HepG2 (cell line): ENCODE measurements around the gene CDK2AP2. TPM values are rescaled to one million over a fixed set of nuclear protein-coding genes. Genes with fewer than 3 reads are reported as not detected.

Experiments used
- BCLAF1 ChIP-seq: fragments of 450-650 bp; IDR thresholded peaks from 2 replicates; pipeline ENCODE4 v1.6.1; 2017; ENCODE audit warnings: mild to moderate bottlenecking
- DZIP1 ChIP-seq: sonication (generic); formaldehyde crosslinking; IDR thresholded peaks from 2 replicates; pipeline ENCODE4 v1.5.0; 2020; ENCODE audit warnings: mild to moderate bottlenecking, missing genetic modification reagents
- HMGXB3 ChIP-seq: sonication (generic); formaldehyde crosslinking; IDR thresholded peaks from 2 replicates; pipeline ENCODE4 v1.4.0; 2020; ENCODE audit warnings: missing genetic modification reagents, borderline replicate concordance
- HMGXB4 ChIP-seq, 2 experiments: sonication (generic) in 1 of 2; formaldehyde crosslinking in 1 of 2; IDR thresholded peaks; 2 replicates each; pipeline versions ENCODE4 v1.4.0 to v1.6.1; 2018 to 2020; ENCODE audit warnings: missing genetic modification reagents in 2 of 2, borderline replicate concordance in 1 of 2, low read depth in 1 of 2, mild to moderate bottlenecking in 1 of 2, missing biosample characterization in 1 of 2
- ISX ChIP-seq: sonication (generic); formaldehyde crosslinking; conservative IDR thresholded peaks from 2 replicates; pipeline ENCODE4 v1.5.0; 2020; ENCODE audit warnings: missing genetic modification reagents
- PITX1 ChIP-seq: sonication (generic); formaldehyde crosslinking; IDR thresholded peaks from 2 replicates; pipeline ENCODE4 v1.5.1; 2020; ENCODE audit warnings: mild to moderate bottlenecking, missing genetic modification reagents
- REXO4 ChIP-seq: sonication (generic); formaldehyde crosslinking; IDR thresholded peaks from 2 replicates; pipeline ENCODE4 v1.8.0; 2022; ENCODE audit warnings: missing genetic modification reagents, mild to moderate bottlenecking, borderline replicate concordance
- ZNF414 ChIP-seq: sonication (generic); formaldehyde crosslinking; IDR thresholded peaks from 2 replicates; pipeline ENCODE4 v1.5.0; 2020; ENCODE audit warnings: missing genetic modification reagents
- ZNF546 ChIP-seq: sonication (generic); formaldehyde crosslinking; conservative IDR thresholded peaks from 2 replicates; pipeline ENCODE4 v1.8.1; 2023; ENCODE audit warnings: mild to moderate bottlenecking, missing genetic modification reagents
- ZNF572 ChIP-seq: sonication (generic); formaldehyde crosslinking; IDR thresholded peaks from 2 replicates; pipeline ENCODE4 v1.5.1; 2020; ENCODE audit warnings: mild to moderate bottlenecking, missing genetic modification reagents
- polyA plus RNA-seq, 8 experiments: library from polyadenylated mRNA; depleted of rRNA in 3 of 8; stranded (reverse) in 7 of 8; unstranded in 1 of 8; fragments of >200 nt; fragmentation: Illumina TruSeq in 4 of 8; extraction: Trizol in 4 of 8; gene quantifications; 2 replicates each; pipeline versions ENCODE4 v1.2.1 to v1.2.3, GENCODE V29; 2011 to 2016; ENCODE audit warnings: low read depth in 4 of 8, missing spikeins in 1 of 8, mixed read lengths in 1 of 8; ENCODE audit not compliant: insufficient read depth in 1 of 8
- total RNA-seq, 5 experiments: library from RNA; depleted of rRNA; stranded (reverse); fragments of >200 nt; fragmentation: Illumina TruSeq; extraction: Trizol; gene quantifications; 2 replicates each; pipeline ENCODE4 v1.2.3, GENCODE V29; 2016; ENCODE audit warnings: low read depth in 1 of 5

Gene CDK2AP2
- total and polyA plus RNA-seq, 2 of the 13 experiments (the other 11 are each of a cell fraction or from before 2014, with no cell fraction given): 15.0 to 23.2 TPM

- TF ChIP-seq BCLAF1 (no peak), ZNF572 (CRISPR knock-in tag) (0 out of 2 replicates have a peak, but pooled peaks have one; percentile 58), DZIP1 (CRISPR knock-in tag) (no peak), REXO4 (CRISPR knock-in tag) (no peak), PITX1 (CRISPR knock-in tag) (peak; percentile 57; the same call in 1 of the 2 replicates), HMGXB4 (CRISPR knock-in tag; IDR thresholded peaks at IDR 0.05; ENCODE audit: borderline replicate concordance in 1 of 2, low read depth in 1 of 2) (peak; percentile 79 to 84; a peak in 3 of 4 replicates), ZNF414 (CRISPR knock-in tag) (no peak), ISX (no peak), ZNF546 (CRISPR knock-in tag) (peak; percentile 81; the same call in 1 of the 2 replicates), HMGXB3 (CRISPR knock-in tag) (peak; percentile 34; the same call in 1 of the 2 replicates)
Measured at GRCh38 chr11:67505605-67506396, 2.2 kb downstream of the CDK2AP2 start (continued).
